Duodenal mucosa (tissue), 2 donors: ENCODE results near the gene MYOZ3.

ENCODE experiments used
- H3K27ac ChIP-seq: one replicate; pipeline ENCODE4 v1.7.0; 2013; ENCODE audit warnings: low read depth, low read length
- H3K27me3 ChIP-seq, 2 donors: one replicate each; pipeline ENCODE4 v1.7.0; 2013; ENCODE audit warnings: low read length in 2 of 2, control low read depth in 1 of 2; ENCODE audit not compliant: insufficient read depth in 2 of 2, control insufficient read depth in 1 of 2
- H3K36me3 ChIP-seq, 2 donors: one replicate each; pipeline ENCODE4 v1.7.0; 2013; ENCODE audit warnings: low read length in 2 of 2, control low read depth in 1 of 2; ENCODE audit not compliant: insufficient read depth in 2 of 2, control insufficient read depth in 1 of 2
- H3K4me1 ChIP-seq, 2 donors: one replicate each; pipeline ENCODE4 v1.7.0; 2013; ENCODE audit warnings: low read length in 2 of 2, control low read depth in 1 of 2; ENCODE audit not compliant: insufficient read depth in 2 of 2, control insufficient read depth in 1 of 2
- H3K4me3 ChIP-seq, 2 donors: one replicate each; pipeline ENCODE4 v1.7.0; 2013; ENCODE audit warnings: low read length in 2 of 2, low read depth in 1 of 2
- H3K9ac ChIP-seq, 2 donors: one replicate each; pipeline ENCODE4 v1.7.0; 2013; ENCODE audit warnings: low read length in 2 of 2, low read depth in 1 of 2
- H3K9me3 ChIP-seq, 2 donors: one replicate each; pipeline ENCODE4 v1.7.0; 2013; ENCODE audit warnings: low read length in 2 of 2, control low read depth in 1 of 2; ENCODE audit not compliant: control insufficient read depth in 1 of 2

The MYOZ3 gene

DNA sequence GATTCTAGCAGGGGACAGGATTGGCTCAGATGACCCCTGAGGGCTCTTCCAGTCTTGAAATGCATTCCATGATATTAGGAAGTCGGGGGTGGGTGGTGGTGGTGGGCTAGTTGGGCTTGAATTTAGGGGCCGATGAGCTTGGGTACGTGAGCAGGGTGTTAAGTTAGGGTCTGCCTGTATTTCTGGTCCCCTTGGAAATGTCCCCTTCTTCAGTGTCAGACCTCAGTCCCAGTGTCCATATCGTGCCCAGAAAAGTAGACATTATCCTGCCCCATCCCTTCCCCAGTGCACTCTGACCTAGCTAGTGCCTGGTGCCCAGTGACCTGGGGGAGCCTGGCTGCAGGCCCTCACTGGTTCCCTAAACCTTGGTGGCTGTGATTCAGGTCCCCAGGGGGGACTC lies 2.9 kb upstream of the MYOZ3 start:
- Histone ChIP-seq H3K4me1 (peaks cover 0 to 4% of the 10 kb centered on the region in 2 donors), H3K27me3 (peaks cover 0 to 7% of the 10 kb centered on the region in 2 donors), H3K9me3 (no peaks in the 10 kb centered on the region), H3K27ac (no peak overlapping the region), H3K9ac (no peak overlapping the region), H3K36me3 (peaks cover 0 to 3% of the 10 kb centered on the region in 2 donors), H3K4me3 (no peak overlapping the region)

DNA sequence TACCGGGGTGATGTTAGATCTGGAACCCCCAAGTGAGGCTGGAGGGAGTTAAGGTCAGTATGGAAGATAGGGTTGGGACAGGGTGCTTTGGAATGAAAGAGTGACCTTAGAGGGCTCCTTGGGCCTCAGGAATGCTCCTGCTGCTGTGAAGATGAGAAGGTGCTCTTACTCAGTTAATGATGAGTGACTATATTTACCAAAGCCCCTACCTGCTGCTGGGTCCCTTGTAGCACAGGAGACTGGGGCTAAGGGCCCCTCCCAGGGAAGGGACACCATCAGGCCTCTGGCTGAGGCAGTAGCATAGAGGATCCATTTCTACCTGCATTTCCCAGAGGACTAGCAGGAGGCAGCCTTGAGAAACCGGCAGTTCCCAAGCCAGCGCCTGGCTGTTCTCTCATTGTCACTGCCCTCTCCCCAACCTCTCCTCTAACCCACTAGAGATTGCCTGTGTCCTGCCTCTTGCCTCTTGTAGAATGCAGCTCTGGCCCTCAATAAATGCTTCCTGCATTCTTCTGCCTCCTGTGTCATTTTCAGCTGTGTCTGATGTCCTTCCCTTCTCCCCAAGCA lies 2.3 kb upstream of the MYOZ3 start:
- Histone ChIP-seq H3K4me1 (peaks cover 0 to 4% of the 10 kb centered on the region in 2 donors), H3K9ac (no peak overlapping the region), H3K27ac (no peak overlapping the region), H3K36me3 (peaks cover 0 to 3% of the 10 kb centered on the region in 2 donors), H3K4me3 (no peak overlapping the region), H3K9me3 (no peaks in the 10 kb centered on the region), H3K27me3 (peaks cover 0 to 7% of the 10 kb centered on the region in 2 donors)

DNA sequence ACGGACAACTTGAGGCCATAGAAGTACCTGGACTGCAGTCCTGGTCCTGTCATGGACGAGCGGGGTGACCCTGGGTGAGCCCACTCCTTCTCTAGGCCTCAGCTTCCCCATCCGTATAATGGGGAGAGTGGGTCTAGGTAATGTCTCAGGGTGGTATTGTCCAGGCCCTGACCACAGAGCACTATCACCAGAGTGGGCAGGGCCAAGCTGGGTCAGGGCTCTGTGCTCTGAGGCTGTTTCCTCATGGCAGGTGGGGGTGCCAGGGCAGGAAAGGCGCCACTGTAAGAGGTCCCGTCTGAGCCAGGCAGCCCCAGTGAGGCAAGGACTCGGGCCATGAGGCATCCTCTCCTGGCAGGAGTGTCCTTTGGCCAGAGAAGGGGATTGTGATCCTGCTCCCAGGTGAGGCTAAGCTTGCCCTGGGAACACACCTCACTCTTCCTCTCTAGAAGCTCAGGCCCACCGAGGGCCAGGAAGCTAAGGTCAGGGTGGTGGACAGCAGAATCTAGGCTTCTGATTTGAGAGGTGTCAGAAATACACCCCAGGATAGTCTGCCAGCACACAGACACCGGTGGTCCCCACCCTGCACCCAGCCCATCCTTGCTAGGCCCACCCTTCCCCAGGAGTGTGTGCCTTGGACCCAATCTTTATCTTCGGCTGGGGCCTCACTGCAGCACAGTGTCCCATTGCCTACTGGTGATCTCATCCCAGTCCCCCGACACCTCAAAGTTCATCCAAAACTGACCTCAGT lies 1.5 kb upstream of the MYOZ3 start:
- Histone ChIP-seq H3K36me3 (peaks cover 0 to under 1% of the 10 kb centered on the region in 2 donors), H3K4me1 (peaks cover 0 to 4% of the 10 kb centered on the region in 2 donors), H3K9ac (no peak overlapping the region), H3K27me3 (peaks cover 2 to 7% of the 10 kb centered on the region in 2 donors), H3K27ac (no peak overlapping the region), H3K9me3 (no peaks in the 10 kb centered on the region), H3K4me3 (no peak overlapping the region)

DNA sequence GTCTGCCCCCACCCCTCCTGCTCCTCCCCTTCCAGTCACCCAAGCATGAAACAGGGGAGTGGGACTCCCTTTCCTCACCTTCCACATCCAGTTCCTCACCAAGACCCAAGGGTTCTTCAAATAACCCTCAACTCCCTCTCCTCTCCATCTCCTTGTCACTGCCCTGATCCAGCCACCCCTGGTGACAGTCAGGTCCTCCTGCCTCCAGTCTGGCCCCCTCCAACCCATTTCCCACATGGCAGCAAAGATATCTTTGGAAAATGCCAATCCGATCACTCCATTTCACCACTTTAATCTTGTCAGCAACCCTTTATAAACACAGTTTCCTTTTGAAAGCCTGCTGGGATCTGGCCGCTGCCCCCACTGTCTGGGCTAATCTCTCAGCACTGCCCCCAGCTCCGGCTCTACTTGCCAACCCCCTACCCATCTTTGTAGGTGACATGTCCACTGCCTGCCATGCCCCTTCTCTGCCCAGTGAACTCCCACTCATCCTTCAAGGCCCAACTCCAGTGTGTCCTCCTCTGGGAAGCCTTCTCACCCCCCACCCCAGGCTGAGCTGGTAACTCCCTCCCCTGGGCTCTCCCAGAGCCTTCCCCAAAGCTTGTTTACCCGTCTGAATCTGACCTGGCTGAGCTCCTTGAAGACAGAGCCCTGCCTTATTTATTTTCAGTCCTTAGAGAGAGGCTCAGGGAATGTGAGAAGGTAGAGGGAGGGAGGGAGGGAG lies 781 bp upstream of the MYOZ3 start:
- Histone ChIP-seq H3K36me3 (no peaks in the 10 kb centered on the region), H3K4me1 (peaks cover 0 to 4% of the 10 kb centered on the region in 2 donors), H3K9ac (no peak overlapping the region), H3K27ac (no peak overlapping the region), H3K9me3 (no peaks in the 10 kb centered on the region), H3K27me3 (peaks cover 8 to 12% of the 10 kb centered on the region in 2 donors), H3K4me3 (no peak overlapping the region)

DNA sequence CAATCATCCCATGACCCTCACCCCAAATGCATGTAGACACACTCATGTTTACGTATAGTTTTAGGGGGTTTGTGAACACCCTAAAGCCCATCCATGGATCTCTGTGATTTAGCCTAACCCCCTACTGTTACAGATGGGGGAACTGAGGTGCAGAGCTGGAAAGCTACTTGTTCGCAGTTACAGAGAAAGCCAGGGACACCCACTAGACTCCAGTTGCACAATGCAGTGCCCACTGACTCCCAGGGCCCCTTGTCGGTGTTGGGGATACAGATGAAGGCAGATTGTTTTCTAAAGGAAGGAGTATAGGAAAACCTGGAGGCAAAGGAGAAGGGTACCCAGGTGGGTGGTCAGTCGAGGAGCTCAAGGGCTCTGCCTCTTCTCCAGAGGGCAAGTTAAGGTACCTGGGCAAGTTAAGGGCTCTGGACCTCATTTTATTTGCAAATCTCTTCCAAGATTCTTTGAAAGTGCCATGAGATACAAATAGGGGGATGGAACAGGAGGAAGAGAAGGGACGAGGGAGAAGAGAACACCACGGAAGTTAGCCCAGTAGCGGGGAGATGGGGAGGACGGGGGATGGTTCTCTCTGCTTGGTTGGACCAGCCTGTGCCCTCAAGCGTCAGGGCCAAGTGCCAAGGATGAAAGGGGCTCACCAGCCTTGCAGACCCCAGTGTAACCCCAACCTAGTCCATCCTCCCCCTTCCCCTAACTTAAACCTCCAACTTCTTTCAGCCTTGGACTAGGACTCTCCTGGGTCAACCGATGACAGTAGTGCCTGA lies 958 bp downstream of the MYOZ3 start:
- H3K9ac ChIP-seq, result no peak overlapping the region
- no peaks in the 10 kb centered on the region for H3K36me3 ChIP-seq
- H3K4me3 ChIP-seq, result no peak overlapping the region
- H3K9me3 ChIP-seq, result no peaks in the 10 kb centered on the region
- peaks cover 8 to 12% of the 10 kb centered on the region in 2 donors for H3K27me3 ChIP-seq
- no peak overlapping the region for H3K27ac ChIP-seq
- H3K4me1 ChIP-seq, result no peaks in the 10 kb centered on the region

DNA sequence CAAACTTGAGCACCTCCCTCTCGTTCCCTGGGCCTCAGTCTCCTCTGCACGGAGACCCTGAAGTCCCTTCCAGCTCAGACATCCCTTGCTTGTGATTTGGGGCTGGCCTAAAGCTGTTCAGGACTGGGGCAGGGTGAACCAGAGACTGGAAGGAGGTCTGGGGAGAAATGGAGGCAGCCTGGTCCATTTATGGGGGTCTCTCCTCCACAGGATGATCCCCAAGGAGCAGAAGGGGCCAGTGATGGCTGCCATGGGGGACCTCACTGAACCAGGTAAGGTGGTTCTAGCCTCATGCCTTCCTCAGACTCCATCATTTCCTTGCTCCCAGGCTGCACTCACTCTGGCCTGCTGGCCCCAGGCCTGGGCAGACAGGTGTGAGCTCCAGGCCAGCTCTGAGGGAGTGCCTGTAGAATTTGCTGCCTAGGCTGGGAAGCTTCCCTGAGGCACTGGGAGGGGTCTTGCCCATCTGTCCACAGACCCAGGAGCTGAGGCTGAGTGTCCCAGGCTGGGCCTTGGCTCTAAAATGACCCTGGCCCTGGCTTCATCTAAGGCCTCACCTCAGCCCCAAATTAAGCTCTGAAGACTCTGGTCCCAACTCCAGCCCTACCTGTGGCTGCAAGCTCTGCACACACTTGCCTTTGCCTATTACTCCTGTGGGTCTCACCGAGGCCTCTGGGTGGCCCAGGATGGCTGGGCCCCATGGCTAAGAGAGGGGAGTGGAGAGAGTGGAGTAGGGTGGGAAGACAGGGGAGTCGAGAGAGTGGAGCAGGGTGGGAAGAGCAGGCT lies 1.9 kb downstream of the MYOZ3 start:
- Histone ChIP-seq H3K4me3 (no peak overlapping the region), H3K27ac (no peak overlapping the region), H3K4me1 (no peaks in the 10 kb centered on the region), H3K9me3 (no peaks in the 10 kb centered on the region), H3K9ac (no peak overlapping the region), H3K36me3 (no peaks in the 10 kb centered on the region), H3K27me3 (peaks cover 8 to 12% of the 10 kb centered on the region in 2 donors)

DNA sequence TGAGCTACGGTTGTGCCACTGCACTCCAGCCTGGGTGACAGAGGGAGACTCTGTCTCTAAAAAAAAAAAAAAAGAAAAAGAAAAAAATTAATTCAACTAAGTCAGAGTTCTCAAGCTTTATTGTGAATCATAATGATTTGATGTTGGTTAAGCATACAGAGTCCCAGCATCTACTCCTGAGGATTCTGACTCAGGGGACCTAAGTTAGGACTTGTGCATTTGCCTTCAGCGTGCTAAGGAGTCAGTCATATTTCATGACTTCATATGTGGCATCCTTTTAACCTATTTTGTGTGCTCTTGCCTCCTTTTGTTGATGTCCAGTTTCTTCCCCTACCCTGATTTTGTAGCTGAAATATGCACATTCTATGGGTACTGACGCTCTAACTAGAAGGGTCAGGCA lies 2.9 kb downstream of the MYOZ3 start:
- H3K36me3 ChIP-seq, result no peaks in the 10 kb centered on the region
- no peaks in the 10 kb centered on the region for H3K9me3 ChIP-seq
- H3K27ac ChIP-seq, result no peak overlapping the region
- no peaks in the 10 kb centered on the region for H3K4me1 ChIP-seq
- no peak overlapping the region for H3K9ac ChIP-seq
- no peak overlapping the region for H3K4me3 ChIP-seq
- H3K27me3 ChIP-seq, result peaks cover 8 to 16% of the 10 kb centered on the region in 2 donors

DNA sequence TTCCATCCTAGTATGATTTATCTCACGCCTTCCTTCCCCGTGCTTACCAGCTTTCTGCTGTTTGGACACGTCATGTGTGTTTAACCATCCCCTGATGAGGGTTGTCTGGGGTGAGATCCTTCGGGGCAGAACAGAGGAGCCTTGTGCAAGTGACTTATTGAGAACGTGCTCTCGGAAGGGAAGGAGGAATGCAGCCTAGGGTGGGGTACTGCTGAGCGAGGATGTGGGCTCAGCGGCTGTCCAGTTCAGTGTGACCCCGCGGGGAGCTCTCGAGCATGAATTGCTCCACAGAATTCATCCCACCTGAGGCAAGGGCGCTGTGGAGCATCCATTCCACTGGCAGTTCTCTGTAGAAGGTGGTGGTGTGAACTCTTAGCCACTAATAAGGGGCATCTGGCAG lies 4.0 kb downstream of the MYOZ3 start:
- no peak overlapping the region for H3K4me3 ChIP-seq

DNA sequence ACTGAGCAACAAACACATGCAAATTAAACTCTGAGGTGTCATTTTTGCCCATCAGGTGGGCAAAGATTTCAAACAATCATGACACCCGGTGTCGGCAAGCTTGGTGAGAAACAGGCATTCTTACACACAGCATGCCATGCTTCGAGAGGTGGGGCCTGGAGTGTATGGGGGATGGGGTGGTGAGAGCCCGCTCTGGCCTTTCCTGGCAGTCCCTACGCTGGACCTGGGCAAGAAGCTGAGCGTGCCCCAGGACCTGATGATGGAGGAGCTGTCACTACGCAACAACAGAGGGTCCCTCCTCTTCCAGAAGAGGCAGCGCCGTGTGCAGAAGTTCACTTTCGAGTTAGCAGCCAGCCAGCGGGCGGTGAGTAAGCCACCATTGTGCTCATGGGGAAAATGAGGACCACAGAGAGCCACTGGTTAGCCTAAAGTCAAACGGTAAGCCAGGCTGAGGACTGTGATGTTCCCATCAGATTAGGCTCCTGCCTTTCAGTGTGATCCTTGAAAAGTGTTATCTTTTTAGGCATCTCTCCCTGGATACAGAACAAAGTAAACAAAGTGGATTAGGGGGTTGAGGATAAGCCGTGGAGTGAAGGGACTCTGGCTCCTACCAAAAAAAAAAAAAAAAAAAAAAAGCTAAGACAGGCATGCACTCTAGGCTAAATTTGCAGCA lies 9.4 kb downstream of the MYOZ3 start:
- Histone ChIP-seq H3K4me3 (no peak overlapping the region), H3K4me1 (peaks cover 0 to 12% of the 10 kb centered on the region in 2 donors), H3K27ac (no peak overlapping the region), H3K9me3 (no peaks in the 10 kb centered on the region), H3K36me3 (no peaks in the 10 kb centered on the region), H3K9ac (no peak overlapping the region), H3K27me3 (peaks cover 21 to 30% of the 10 kb centered on the region in 2 donors)

More for the DNA sequence above, 4.0 kb downstream of the MYOZ3 start:
- Histone ChIP-seq H3K9me3 (no peaks in the 10 kb centered on the region), H3K27me3 (peaks cover 8 to 16% of the 10 kb centered on the region in 2 donors), H3K4me1 (no peaks in the 10 kb centered on the region), H3K9ac (no peak overlapping the region), H3K36me3 (no peaks in the 10 kb centered on the region), H3K27ac (no peak overlapping the region)
